Mammary epithelial cell (primary cell): ENCODE measurements around the gene CCDC85B.

ENCODE experiments used
- CTCF ChIP-seq, 2 donors: IDR thresholded peaks in 1 of 2; conservative IDR thresholded peaks in 1 of 2; 2 replicates each; pipeline ENCODE4 v1.5.1; 2011 to 2012; ENCODE audit warnings: inconsistent platforms in 2 of 2, low read length in 2 of 2, mild to moderate bottlenecking in 2 of 2, control low read depth in 1 of 2, low read depth in 1 of 2; ENCODE audit not compliant: insufficient read depth in 1 of 2; ENCODE audit errors: extremely low read depth in 1 of 2
- EZH2 ChIP-seq: IDR thresholded peaks from 2 replicates; pipeline ENCODE4 v1.6.1; 2012; ENCODE audit warnings: low read length, inconsistent platforms, borderline replicate concordance

DNA sequence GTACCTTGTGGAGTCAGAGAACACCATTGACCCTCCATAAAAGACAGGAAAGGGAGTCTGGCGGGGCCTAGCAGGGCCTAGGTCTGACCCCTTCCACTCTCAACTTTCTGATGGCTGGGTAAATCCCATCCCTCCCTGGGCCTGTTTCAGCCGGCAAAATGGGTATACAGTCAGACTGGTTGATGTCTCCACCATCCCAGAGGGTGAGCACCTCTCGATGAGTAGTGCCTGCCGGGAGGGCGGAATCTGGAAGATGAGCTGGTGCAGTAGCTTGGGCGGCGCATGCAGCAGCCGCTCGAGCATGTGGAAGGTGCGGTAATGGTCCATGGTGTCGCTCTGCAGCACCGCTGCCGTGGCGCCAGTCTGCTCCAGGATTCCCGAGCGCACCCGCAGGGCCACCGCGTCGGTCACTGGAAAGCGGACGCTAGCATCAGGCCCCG lies 2.7 kb upstream of the CCDC85B start:
- TF ChIP-seq CTCF (conservative IDR thresholded peaks at IDR 0.05 in 1 of 2, IDR thresholded peaks at IDR 0.05 in 1 of 2; ENCODE audit: extremely low read depth in 1 of 2, insufficient read depth in 1 of 2, low read depth in 1 of 2, low read length in 2 of 2) (no peak), EZH2 (no peak)
